ENCODE data around the gene STOX2. TPM values are rescaled to one million over a fixed set of nuclear protein-coding genes. Genes with fewer than 3 reads are reported as not detected.

STOX2 gene
- total and polyA plus RNA-seq, 10 of the 15 experiments (the other 5 are each of a cell fraction or from before 2014, with no cell fraction given), result 0.01 to 1.2 (median 0.18) TPM; not detected in 4

DNA sequence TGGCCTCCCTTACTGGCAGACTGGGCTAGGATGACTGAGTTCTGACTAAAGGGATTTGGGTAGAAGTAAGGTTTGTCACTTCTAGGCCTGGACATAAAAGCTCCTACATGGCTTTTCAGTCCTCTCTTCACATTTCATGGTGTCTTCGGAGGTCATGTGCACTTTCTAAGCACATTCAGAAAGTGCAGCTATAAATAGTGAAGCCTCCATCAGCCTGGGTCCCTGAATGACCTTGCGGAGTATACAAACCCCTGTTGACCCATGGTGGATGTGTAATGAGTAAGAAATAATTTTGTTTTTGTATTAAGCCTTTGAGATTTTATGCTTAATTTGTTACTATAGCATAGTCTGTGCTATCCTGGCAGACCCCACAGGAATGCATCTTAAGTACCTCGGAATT, 154.0 kb downstream of the STOX2 start:
- TF ChIP-seq FOS (IDR thresholded peaks at IDR 0.05; ENCODE audit: borderline replicate concordance, extremely low read depth, insufficient read length) (no peak), SMAD5 (IDR thresholded peaks at IDR 0.05; ENCODE audit: low read depth) (no peak), PML (IDR thresholded peaks at IDR 0.05; ENCODE audit: low read length) (no peak), POLR2A (IDR thresholded peaks at IDR 0.05; ENCODE audit: low read depth, low read length) (no peak), NFYA (IDR thresholded peaks at IDR 0.05; ENCODE audit: borderline replicate concordance, low read depth, low read length) (no peak), SP1 (IDR thresholded peaks at IDR 0.05; ENCODE audit: low read depth, low read length) (no peak), EP300 (IDR thresholded peaks at IDR 0.05; ENCODE audit: borderline replicate concordance in 1 of 2, control insufficient read depth in 1 of 2, low read depth in 2 of 2, low read length in 2 of 2) (no peak), MYC (IDR thresholded peaks at IDR 0.05; ENCODE audit: insufficient read depth, insufficient read length, insufficient replicate concordance, low read length, severe bottlenecking) (no peak), SREBF1 (IDR thresholded peaks at IDR 0.05; ENCODE audit: low read length) (no peak)
- TF ChIP-seq, protein P1, sequence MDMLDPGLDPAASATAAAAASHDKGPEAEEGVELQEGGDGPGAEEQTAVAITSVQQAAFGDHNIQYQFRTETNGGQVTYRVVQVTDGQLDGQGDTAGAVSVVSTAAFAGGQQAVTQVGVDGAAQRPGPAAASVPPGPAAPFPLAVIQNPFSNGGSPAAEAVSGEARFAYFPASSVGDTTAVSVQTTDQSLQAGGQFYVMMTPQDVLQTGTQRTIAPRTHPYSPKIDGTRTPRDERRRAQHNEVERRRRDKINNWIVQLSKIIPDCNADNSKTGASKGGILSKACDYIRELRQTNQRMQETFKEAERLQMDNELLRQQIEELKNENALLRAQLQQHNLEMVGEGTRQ (IDR thresholded peaks at IDR 0.05; ENCODE audit: borderline replicate concordance, low read depth, low read length), result no peak
- TF ChIP-seq, protein P2, sequence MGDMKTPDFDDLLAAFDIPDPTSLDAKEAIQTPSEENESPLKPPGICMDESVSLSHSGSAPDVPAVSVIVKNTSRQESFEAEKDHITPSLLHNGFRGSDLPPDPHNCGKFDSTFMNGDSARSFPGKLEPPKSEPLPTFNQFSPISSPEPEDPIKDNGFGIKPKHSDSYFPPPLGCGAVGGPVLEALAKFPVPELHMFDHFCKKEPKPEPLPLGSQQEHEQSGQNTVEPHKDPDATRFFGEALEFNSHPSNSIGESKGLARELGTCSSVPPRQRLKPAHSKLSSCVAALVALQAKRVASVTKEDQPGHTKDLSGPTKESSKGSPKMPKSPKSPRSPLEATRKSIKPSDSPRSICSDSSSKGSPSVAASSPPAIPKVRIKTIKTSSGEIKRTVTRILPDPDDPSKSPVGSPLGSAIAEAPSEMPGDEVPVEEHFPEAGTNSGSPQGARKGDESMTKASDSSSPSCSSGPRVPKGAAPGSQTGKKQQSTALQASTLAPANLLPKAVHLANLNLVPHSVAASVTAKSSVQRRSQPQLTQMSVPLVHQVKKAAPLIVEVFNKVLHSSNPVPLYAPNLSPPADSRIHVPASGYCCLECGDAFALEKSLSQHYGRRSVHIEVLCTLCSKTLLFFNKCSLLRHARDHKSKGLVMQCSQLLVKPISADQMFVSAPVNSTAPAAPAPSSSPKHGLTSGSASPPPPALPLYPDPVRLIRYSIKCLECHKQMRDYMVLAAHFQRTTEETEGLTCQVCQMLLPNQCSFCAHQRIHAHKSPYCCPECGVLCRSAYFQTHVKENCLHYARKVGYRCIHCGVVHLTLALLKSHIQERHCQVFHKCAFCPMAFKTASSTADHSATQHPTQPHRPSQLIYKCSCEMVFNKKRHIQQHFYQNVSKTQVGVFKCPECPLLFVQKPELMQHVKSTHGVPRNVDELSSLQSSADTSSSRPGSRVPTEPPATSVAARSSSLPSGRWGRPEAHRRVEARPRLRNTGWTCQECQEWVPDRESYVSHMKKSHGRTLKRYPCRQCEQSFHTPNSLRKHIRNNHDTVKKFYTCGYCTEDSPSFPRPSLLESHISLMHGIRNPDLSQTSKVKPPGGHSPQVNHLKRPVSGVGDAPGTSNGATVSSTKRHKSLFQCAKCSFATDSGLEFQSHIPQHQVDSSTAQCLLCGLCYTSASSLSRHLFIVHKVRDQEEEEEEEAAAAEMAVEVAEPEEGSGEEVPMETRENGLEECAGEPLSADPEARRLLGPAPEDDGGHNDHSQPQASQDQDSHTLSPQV (IDR thresholded peaks at IDR 0.05), result no peak
- no peaks in the 10 kb centered on the region for H3K79me2 ChIP-seq (ENCODE audit: control insufficient read depth, insufficient read depth, low read length)
- BruUV-seq (replicated peaks), result no TSS peak
- POLR2A ChIA-PET, result no interaction called here
- H3K9me3 ChIP-seq (replicated peaks; ENCODE audit: control insufficient read depth, insufficient read depth, low read length), result no peaks in the 10 kb centered on the region
- peaks cover 0 to 3% of the 10 kb centered on the region in 2 experiments; a peak in 2 of 4 replicates for H3K27me3 ChIP-seq (replicated peaks in 1 of 2; ENCODE audit: control insufficient read depth in 2 of 2, insufficient read depth in 2 of 2, low read length in 1 of 2)
- no peak overlapping the region for H3K9ac ChIP-seq (ENCODE audit: control insufficient read depth, insufficient read depth, low read length)
- no peak for FAIRE-seq
- H3K4me2 ChIP-seq (ENCODE audit: control insufficient read depth, insufficient read depth), result no peak overlapping the region
- H4K20me1 ChIP-seq (ENCODE audit: control insufficient read depth, insufficient read depth), result no peaks in the 10 kb centered on the region
- 34% methylated on average over 3 of the region's 3 CpGs for WGBS (ENCODE audit: insufficient coverage, insufficient replicate concordance, low lambda C conversion rate, missing lambda C conversion rate)
- in situ Hi-C loops (cut with MboI), result no loop called here
- DNase-seq (ENCODE audit: low read depth, low spot score), result no peak
- RAD21 ChIA-PET (ENCODE audit: unreplicated experiment), result no interaction called here
- CTCF ChIA-PET, result no interaction called here
- intact Hi-C loops (cut with micrococcal nuclease; ENCODE audit: unreplicated experiment), result no loop called here
- H3K4me1 ChIP-seq (ENCODE audit: control insufficient read depth, insufficient read depth, low read length), result no peaks in the 10 kb centered on the region
- no peak for ATAC-seq
- no peaks in the 10 kb centered on the region for H3K36me3 ChIP-seq (ENCODE audit: control insufficient read depth in 2 of 2, insufficient read depth in 2 of 2, low read length in 1 of 2)
- H3K27ac ChIP-seq (ENCODE audit: control insufficient read depth, insufficient read depth), result no peak overlapping the region
- H2AFZ ChIP-seq (ENCODE audit: control insufficient read depth, low read depth, low read length), result no peak overlapping the region
- SMC1A ChIA-PET (ENCODE audit: uncharacterized antibody, unreplicated experiment), result no interaction called here
- H3K4me3 ChIP-seq, result no peak overlapping the region

All from GM12878 (cell line).